HEK293T (cell line): ENCODE measurements around the gene FXN.

Experiments
- ARNT ChIP-seq: fragments of 450-650 bp; IDR thresholded peaks from 2 replicates; pipeline ENCODE4 v1.6.1; 2017; ENCODE audit warnings: mild to moderate bottlenecking
- BHLHE40 ChIP-seq: fragments of 450-650 bp; IDR thresholded peaks from 2 replicates; pipeline ENCODE4 v1.6.1; 2016; ENCODE audit warnings: mild to moderate bottlenecking, moderate library complexity, borderline replicate concordance
- CTBP1 ChIP-seq: fragments of 450-650 bp; IDR thresholded peaks from 2 replicates; pipeline ENCODE4 v1.6.1; 2016; ENCODE audit warnings: borderline replicate concordance
- ELF4 ChIP-seq: fragments of 450-650 bp; IDR thresholded peaks from 2 replicates; pipeline ENCODE4 v1.6.1; 2017; ENCODE audit warnings: antibody characterized with exemption
- FOXA1 ChIP-seq: fragments of 450-650 bp; IDR thresholded peaks from 2 replicates; pipeline ENCODE4 v1.6.1; 2016; ENCODE audit warnings: mild to moderate bottlenecking
- FOXK2 ChIP-seq: fragments of 450-650 bp; IDR thresholded peaks from 2 replicates; pipeline ENCODE4 v1.6.1; 2016; ENCODE audit warnings: mild to moderate bottlenecking
- LEF1 ChIP-seq: fragments of 450-650 bp; IDR thresholded peaks from 2 replicates; pipeline ENCODE4 v1.6.1; 2017; ENCODE audit warnings: mild to moderate bottlenecking, borderline replicate concordance
- SP1 ChIP-seq: fragments of 450-650 bp; IDR thresholded peaks from 2 replicates; pipeline ENCODE4 v1.6.1; 2017
- SUZ12 ChIP-seq: fragments of 450-650 bp; IDR thresholded peaks from 2 replicates; pipeline ENCODE4 v1.6.1; 2016; ENCODE audit warnings: mild to moderate bottlenecking
- TARDBP ChIP-seq: fragments of 450-650 bp; IDR thresholded peaks from 2 replicates; pipeline ENCODE4 v1.6.1; 2016
- ZNF384 ChIP-seq: fragments of 450-650 bp; IDR thresholded peaks from 2 replicates; pipeline ENCODE4 v1.6.1; 2016

DNA sequence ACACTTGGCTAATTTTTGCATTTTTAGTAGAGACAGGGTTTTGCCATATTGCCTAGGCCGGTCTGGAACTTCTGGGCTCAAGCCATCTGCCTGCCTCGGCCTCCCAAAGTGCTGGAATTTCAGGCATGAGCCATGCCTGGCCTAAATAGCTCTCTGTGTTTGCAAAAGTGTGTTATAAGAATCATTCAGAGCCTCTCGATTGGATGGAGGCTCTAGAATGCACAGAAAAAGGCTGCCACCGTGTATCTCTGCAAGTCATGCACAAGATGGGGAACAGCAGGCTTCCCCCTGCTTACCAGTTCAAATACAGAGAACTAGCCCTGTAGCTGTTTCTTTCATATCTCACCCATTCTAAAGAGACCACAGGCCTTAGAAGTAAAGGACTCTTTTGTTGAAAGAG, 28.3 kb downstream of the FXN start:
- TF ChIP-seq LEF1 (no peak), CTBP1 (no peak), FOXA1 (no peak), FOXK2 (no peak), BHLHE40 (no peak), SP1 (no peak), ZNF384 (no peak), TARDBP (no peak), ELF4 (no peak), SUZ12 (no peak), ARNT (no peak)
